LNCaP clone FGC (cell line): ENCODE data around the gene GNA15.

ENCODE experiments used
- DNase-seq: peaks from one replicate; pipeline ENCODE4 v3.0.0-alpha.2; 2011; ENCODE audit warnings: low read depth
- H3K4me3 ChIP-seq: 2 replicates; pipeline ENCODE4 v1.5.1; 2011; ENCODE audit warnings: mild to moderate bottlenecking, low read depth, low read length, control low read depth
- TF ChIP-seq, protein P1 (sequence below): IDR thresholded peaks from 2 replicates; pipeline ENCODE4 v1.5.1; 2012; ENCODE audit warnings: mild to moderate bottlenecking; ENCODE audit not compliant: control insufficient read depth, insufficient read depth; ENCODE audit errors: extremely low read depth

The GNA15 gene

DNA sequence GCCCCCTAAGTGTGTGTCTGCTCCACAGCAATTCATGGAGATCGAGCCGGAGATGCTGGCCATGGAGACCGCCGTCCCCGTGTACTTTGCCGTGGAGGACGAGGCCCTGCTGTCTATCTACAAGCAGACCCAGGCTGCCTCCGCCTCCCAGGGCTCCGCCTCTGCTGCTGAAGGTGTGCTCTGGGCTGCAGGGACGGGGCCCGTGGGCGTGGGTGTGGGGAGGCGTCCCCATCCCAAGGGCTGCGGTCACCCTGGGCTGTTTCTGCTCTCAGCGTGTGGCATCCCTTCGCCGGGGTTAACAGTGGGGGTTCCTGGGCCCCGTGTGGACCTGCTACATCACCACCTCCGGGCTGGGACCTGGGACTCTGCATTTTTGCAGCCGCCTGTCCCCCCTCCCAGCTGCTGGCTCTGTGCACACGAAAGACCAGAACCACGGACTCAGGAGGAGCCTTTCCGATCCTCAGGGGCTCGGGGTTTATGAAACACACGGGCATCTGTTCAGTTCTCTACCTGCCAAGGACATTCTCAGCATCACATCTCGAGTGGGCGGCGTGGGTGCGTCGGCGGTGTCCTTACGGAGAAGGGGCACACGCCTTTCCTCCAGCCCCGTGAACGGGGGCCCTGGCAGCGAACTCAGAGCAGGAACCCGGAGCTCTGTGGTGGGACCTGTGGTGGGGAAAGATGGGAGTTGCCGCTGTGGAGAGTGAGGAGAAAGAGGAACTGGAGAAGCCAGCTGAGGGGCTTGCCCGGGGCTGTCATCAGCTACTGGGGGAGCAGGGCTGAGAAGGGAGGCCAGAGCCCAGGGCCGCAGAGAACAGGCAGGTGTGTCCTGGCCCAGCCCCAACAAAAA lies 57.6 kb downstream of the GNA15 start:
- TF ChIP-seq, protein P1, sequence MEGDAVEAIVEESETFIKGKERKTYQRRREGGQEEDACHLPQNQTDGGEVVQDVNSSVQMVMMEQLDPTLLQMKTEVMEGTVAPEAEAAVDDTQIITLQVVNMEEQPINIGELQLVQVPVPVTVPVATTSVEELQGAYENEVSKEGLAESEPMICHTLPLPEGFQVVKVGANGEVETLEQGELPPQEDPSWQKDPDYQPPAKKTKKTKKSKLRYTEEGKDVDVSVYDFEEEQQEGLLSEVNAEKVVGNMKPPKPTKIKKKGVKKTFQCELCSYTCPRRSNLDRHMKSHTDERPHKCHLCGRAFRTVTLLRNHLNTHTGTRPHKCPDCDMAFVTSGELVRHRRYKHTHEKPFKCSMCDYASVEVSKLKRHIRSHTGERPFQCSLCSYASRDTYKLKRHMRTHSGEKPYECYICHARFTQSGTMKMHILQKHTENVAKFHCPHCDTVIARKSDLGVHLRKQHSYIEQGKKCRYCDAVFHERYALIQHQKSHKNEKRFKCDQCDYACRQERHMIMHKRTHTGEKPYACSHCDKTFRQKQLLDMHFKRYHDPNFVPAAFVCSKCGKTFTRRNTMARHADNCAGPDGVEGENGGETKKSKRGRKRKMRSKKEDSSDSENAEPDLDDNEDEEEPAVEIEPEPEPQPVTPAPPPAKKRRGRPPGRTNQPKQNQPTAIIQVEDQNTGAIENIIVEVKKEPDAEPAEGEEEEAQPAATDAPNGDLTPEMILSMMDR, result no peak
- no peak for DNase-seq
- no peak overlapping the region for H3K4me3 ChIP-seq

DNA sequence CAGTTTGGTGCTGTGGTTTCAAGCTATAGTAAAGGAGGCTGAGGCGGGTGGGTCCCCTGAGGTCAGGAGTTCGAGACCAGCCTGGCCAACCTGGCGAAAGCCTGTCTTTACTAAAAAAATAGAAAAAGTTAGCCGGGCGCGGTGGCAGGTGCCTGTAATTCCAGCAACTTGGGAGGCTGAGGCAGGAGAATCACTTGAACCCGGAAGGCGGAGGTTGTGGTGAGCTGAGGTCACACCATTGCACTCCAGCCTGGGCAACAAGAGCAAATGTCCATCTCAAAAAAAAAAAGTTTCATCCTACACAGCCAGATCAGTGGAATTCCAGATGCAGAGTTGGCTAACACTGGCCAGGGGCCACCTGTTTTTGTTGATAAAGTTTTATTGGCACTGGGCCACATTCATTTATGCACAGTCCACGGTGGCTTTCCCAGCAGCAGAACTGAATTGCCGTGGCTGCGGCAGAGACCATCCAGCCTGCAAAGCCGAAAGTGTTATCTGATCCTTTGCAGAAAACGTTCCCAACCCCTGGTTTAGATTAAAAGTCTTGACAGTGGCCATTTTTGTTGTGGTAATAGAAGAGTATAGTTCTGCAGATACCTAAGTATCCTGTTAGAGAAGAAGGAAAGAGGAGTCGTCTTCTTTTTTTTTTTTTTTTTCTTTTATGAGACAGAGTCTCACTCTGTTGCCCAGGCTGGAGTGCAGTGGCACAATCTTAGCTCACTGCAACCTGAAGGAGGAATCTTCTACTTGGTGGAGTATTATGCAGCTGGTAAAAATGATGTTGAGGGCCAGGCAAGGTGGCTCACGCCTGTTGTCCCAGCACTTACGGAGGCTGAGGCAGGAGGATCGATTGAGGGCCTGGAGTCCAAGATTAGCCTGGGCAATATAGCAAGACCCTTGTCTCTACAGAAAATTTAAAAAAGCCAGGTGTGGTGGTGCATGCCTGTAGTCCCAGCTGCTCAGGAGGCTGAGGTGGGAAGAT lies 58.6 kb downstream of the GNA15 start:
- DNase-seq, result no peak
- no peak overlapping the region for H3K4me3 ChIP-seq
- TF ChIP-seq, protein P1, result no peak

DNA sequence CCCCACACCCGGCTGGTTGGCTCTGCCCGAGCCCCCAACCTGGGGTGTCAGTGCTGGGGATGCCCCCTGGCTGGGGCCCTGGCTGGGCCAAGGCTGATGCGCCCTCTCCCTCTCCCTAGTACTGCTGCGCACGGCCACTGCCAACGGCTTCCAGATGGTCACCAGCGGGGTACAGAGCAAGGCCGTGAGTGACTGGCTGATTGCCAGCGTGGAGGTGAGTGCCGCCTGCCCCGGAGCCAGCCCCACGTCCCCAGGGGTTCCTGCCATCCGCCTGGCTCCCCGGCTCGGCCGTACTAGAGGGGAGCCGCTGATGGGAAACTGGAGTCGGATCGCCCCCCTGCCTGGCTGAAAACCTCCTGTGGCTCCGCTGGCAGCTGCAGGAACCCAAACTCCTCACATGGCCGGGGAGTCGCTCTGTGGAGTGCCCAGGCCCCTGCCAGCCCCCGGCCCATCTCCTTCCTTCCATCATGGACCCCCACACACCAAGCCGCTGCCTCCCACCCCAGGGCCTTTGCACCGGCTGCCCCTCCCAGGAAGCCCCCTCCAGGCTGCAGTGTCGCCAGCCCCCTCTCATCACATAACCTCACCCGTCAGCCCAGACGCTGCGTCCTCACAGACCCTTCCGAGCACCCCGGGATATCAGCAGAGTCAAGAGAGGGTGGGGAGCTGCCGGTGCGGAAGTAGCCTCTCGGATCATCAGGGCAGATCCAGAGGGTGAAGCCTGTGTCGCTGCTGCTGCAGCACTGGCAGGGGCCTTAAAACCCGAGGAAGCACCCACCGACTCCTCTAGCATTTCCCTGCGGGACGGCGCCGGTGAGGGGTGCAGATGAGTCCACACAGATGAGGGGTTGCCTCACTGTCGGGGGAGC lies 60.5 kb downstream of the GNA15 start:
- TF ChIP-seq, protein P1, result no peak
- no peak overlapping the region for H3K4me3 ChIP-seq
- DNase-seq, result no peak

DNA sequence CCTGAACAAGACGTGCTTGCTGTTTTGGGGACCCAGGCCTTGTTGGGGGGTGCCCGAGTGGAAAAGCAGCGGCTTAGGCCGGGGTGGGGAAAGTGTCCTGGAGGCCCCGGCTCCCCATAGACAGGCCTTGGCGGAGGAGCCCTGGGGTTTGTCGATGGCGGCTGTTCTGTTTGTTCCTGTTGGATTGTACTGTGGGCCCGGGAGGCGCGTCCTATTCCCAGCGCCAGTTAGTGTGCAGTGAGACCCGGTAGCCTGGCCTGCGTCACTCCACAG lies 61.0 kb downstream of the GNA15 start:
- TF ChIP-seq, protein P1, result no peak
- no peak for DNase-seq

DNA sequence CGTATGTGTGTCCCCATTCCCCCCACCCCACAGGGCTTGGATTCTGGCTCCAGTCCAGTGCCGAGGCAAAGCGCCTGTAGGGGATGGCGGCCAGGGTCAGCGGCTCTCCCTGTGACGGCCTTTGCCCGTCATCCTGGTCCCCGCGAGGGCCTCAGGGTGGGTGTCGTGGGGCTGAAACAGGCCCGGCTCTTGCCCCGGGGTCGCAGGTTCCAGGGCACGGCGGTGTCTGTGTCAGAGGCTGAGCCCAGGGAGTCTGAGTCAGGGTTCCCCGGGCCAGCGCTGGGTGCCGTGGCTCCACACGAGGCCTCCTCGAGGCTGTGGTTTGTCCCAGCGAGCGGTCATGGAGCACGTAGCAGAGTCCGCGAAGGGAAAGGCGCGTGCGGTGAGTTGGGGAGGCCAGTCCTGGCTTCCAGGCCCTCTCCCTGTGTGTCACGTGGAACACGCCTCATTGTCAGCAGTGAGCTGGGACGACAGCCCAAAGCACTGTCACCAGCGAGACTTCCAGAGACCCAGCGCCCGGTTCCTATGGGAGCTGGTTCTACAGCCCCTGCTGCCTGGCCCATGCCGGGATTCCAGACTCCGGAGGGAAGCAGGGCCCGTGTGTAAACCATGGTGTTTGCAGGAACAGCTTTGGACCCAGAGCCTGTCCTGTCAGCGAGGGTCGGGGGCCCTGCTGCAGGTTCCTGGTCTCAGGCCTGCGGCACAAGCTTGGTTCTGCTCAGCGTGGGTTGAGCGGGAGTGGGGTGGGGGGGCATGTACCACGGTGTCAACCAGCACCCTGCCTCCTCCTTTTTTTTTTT lies 63.3 kb downstream of the GNA15 start:
- no peak overlapping the region for H3K4me3 ChIP-seq
- DNase-seq, result no peak

More for the DNA sequence above, 61.0 kb downstream of the GNA15 start:
- H3K4me3 ChIP-seq, result no peak overlapping the region

More for the DNA sequence above, 63.3 kb downstream of the GNA15 start:
- TF ChIP-seq, protein P1, result no peak
